GM19025 (cell line): Measurements from ENCODE around the gene MGST2.

Experiments used
- ATAC-seq: cut with Tn5 transposase; IDR thresholded peaks from one replicate; pipeline ENCODE4 v1.9.1; 2021; ENCODE audit warnings: mild to moderate bottlenecking, low read depth, moderate library complexity; ENCODE audit not compliant: unreplicated experiment

MGST2 gene

GRCh38 chr4:139735381-139736273, 70.0 kb downstream of the MGST2 start:
- no peak for ATAC-seq

GRCh38 chr4:139736274-139736660, 70.6 kb downstream of the MGST2 start:
- no peak for ATAC-seq

GRCh38 chr4:139736661-139737060, 71.0 kb downstream of the MGST2 start:
- ATAC-seq = no peak

- no peak for ATAC-seq
Observed at GRCh38 chr4:139738846-139739613, 73.4 kb downstream of the MGST2 start.

GRCh38 chr4:139740121-139740520, 74.5 kb downstream of the MGST2 start:
- ATAC-seq = no peak

GRCh38 chr4:139740531-139741041, 75.0 kb downstream of the MGST2 start:
- no peak for ATAC-seq

- no peak for ATAC-seq
Observed at GRCh38 chr4:139743027-139743426, 77.4 kb downstream of the MGST2 start.

GRCh38 chr4:139744232-139744631, 78.6 kb downstream of the MGST2 start:
- ATAC-seq = no peak

GRCh38 chr4:139745111-139745639, 79.6 kb downstream of the MGST2 start:
- ATAC-seq = no peak

GRCh38 chr4:139746431-139747171, 81.0 kb downstream of the MGST2 start:
- no peak for ATAC-seq

- no peak for ATAC-seq
Observed at GRCh38 chr4:139749338-139749737, 83.7 kb downstream of the MGST2 start.

GRCh38 chr4:139749835-139750498, 84.3 kb downstream of the MGST2 start:
- no peak for ATAC-seq

- ATAC-seq = no peak
Observed at GRCh38 chr4:139753686-139754085, 88.1 kb downstream of the MGST2 start.
